IPS-NIHi7 (cell line): ENCODE measurements around the gene RANGAP1.

Source experiments
- DNase-seq: peaks from one replicate; pipeline ENCODE4 v3.0.0; 2012; ENCODE audit warnings: mixed read lengths; ENCODE audit errors: extremely low spot score

Gene RANGAP1

GRCh38 chr22:41257696-41258095 is 28.3 kb downstream of the RANGAP1 start:
- DNase-seq: no peak

GRCh38 chr22:41256254-41257253 is 29.4 kb downstream of the RANGAP1 start:
- peak; percentile 56 for DNase-seq

GRCh38 chr22:41254230-41254629 is 31.8 kb downstream of the RANGAP1 start:
- DNase-seq: no peak

- DNase-seq: no peak
Measured at GRCh38 chr22:41252365-41252764, 33.6 kb downstream of the RANGAP1 start.

GRCh38 chr22:41250127-41250526 is 35.9 kb downstream of the RANGAP1 start:
- DNase-seq: no peak

GRCh38 chr22:41249442-41249841 is 36.5 kb downstream of the RANGAP1 start:
- DNase-seq: no peak

- no peak for DNase-seq
Measured at GRCh38 chr22:41248758-41249157, 37.2 kb downstream of the RANGAP1 start.

GRCh38 chr22:41248314-41248713 is 37.7 kb downstream of the RANGAP1 start:
- no peak for DNase-seq

- DNase-seq: no peak
Measured at GRCh38 chr22:41247703-41248102, 38.3 kb downstream of the RANGAP1 start.

GRCh38 chr22:41245917-41246499 is 40.0 kb downstream of the RANGAP1 start:
- peak; percentile 82 for DNase-seq

GRCh38 chr22:41243361-41243760 is 42.6 kb downstream of the RANGAP1 start:
- DNase-seq: no peak

GRCh38 chr22:41242396-41243117 is 43.4 kb downstream of the RANGAP1 start:
- no peak for DNase-seq

GRCh38 chr22:41241133-41241676 is 44.8 kb downstream of the RANGAP1 start:
- no peak for DNase-seq

GRCh38 chr22:41240377-41241132 is 45.4 kb downstream of the RANGAP1 start, which contains the start of gene CHADL:
CHADL (minus strand) TSS chr22:41240931; CDS start chr22:41240881, 50 bp downstream.
- DNase-seq: no peak

GRCh38 chr22:41239443-41240128 is 46.4 kb downstream of the RANGAP1 start:
- no peak for DNase-seq

GRCh38 chr22:41238570-41239442 is 47.2 kb downstream of the RANGAP1 start:
- no peak for DNase-seq

GRCh38 chr22:41237707-41238569 is 48.0 kb downstream of the RANGAP1 start:
- DNase-seq: peak; percentile 93

- no peak for DNase-seq
Measured at GRCh38 chr22:41237036-41237706, 48.8 kb downstream of the RANGAP1 start.
